Measurements from ENCODE around the gene AIG1. TPM values are rescaled to one million over a fixed set of nuclear protein-coding genes. Genes with fewer than 3 reads are reported as not detected.

AIG1 gene
- total and polyA plus RNA-seq, 2 experiments from 2014 or later, result 92.8 to 102 TPM

DNA sequence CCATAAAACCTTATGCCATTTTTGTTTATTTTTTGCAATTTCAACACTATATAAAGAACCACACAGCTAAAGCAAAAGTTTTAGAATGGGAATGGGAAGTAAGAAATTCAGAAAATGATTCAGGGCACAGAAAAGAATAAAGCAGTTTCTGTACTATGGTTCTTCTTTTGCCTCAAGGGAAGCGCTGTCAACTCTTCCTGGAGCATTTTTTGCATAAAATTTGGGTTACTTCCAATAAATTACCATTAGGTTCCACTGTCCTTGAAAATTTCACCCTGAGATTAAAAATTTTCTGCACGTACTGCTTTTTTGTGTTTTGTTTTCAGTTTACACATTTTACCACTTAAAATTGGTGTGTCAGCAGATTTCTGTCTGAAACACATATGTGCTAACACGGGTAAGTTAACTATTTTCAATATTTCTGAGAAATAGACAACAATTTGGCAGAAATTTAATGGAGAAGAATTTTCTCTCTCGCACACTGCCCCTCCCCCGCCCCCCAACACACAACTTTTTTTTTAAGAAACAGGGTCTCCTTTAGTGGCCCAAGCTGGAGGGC lies 310.2 kb downstream of the AIG1 start:
- DNase-seq (ENCODE audit: low spot score), result no peak
- TF ChIP-seq, protein P1, sequence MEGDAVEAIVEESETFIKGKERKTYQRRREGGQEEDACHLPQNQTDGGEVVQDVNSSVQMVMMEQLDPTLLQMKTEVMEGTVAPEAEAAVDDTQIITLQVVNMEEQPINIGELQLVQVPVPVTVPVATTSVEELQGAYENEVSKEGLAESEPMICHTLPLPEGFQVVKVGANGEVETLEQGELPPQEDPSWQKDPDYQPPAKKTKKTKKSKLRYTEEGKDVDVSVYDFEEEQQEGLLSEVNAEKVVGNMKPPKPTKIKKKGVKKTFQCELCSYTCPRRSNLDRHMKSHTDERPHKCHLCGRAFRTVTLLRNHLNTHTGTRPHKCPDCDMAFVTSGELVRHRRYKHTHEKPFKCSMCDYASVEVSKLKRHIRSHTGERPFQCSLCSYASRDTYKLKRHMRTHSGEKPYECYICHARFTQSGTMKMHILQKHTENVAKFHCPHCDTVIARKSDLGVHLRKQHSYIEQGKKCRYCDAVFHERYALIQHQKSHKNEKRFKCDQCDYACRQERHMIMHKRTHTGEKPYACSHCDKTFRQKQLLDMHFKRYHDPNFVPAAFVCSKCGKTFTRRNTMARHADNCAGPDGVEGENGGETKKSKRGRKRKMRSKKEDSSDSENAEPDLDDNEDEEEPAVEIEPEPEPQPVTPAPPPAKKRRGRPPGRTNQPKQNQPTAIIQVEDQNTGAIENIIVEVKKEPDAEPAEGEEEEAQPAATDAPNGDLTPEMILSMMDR (IDR thresholded peaks at IDR 0.05; ENCODE audit: poor library complexity), result no peak
- no peak for TF ChIP-seq EZH2 (IDR thresholded peaks at IDR 0.05; ENCODE audit: borderline replicate concordance)
- TF ChIP-seq EZH2phosphoT487 (IDR thresholded peaks at IDR 0.05; ENCODE audit: low read depth, severe bottlenecking, unreplicated experiment), result no peak
- Histone ChIP-seq H3K36me3 (replicated peaks; ENCODE audit: insufficient read depth, low read depth) (no peaks in the 10 kb centered on the region), H4K20me1 (ENCODE audit: insufficient read depth, poor library complexity, severe bottlenecking) (no peaks in the 10 kb centered on the region), H3K4me1 (ENCODE audit: insufficient read depth) (no peaks in the 10 kb centered on the region), H3K9me3 (ENCODE audit: low read depth) (no peaks in the 10 kb centered on the region), H3K27me3 (no peaks in the 10 kb centered on the region), H3K27ac (no peak overlapping the region), H3K79me2 (no peaks in the 10 kb centered on the region), H3K4me3 (no peak overlapping the region), H3K9me2 (replicated peaks; ENCODE audit: insufficient read depth) (no peaks in the 10 kb centered on the region), H2AFZ (no peak overlapping the region), H3K4me2 (no peak overlapping the region)
- WGBS (ENCODE audit: low lambda C conversion rate, missing lambda C conversion rate), result 82% methylated on average over 5 of the region's 5 CpGs

DNA sequence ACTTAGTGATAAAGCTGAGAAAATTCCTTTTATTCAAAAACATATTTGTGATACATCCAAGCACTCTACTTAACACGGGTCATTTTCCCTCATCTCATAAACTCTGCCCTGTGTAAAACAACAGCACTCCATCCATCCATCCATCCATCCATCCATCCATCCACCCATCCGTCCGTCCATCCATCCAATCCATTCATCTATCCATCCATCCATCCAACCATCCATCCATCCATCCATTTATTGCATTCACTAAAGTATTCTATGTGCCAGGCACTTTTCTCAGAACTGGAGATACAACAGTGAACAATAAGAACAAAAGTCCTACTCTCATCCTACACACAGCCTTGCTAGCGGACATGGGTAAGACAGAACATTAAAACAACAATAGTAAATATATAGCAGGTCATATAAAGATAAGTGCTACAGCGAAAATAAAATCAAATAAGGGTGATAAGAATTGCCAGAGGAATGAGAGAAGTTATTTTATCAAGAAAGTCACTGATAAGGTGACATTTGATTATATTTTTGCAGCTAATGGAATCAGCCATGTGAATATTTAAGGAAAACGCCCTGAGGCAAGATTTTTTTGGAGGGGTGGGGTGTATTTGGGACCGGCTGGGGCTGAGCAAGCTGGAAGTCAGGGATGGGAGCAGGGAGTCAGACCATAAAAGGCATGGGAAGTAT lies 311.7 kb downstream of the AIG1 start:
- H2AFZ ChIP-seq, result no peak overlapping the region
- H3K9me3 ChIP-seq (ENCODE audit: low read depth), result no peaks in the 10 kb centered on the region
- TF ChIP-seq EZH2 (IDR thresholded peaks at IDR 0.05; ENCODE audit: borderline replicate concordance) (no peak), EZH2phosphoT487 (IDR thresholded peaks at IDR 0.05; ENCODE audit: low read depth, severe bottlenecking, unreplicated experiment) (no peak)
- TF ChIP-seq, protein P1 (IDR thresholded peaks at IDR 0.05; ENCODE audit: poor library complexity), result no peak
- no peaks in the 10 kb centered on the region for H3K9me2 ChIP-seq (replicated peaks; ENCODE audit: insufficient read depth)
- H3K36me3 ChIP-seq (replicated peaks; ENCODE audit: insufficient read depth, low read depth), result no peaks in the 10 kb centered on the region
- no peaks in the 10 kb centered on the region for H3K4me1 ChIP-seq (ENCODE audit: insufficient read depth)
- no peaks in the 10 kb centered on the region for H3K79me2 ChIP-seq
- H4K20me1 ChIP-seq (ENCODE audit: insufficient read depth, poor library complexity, severe bottlenecking), result no peaks in the 10 kb centered on the region
- no peak overlapping the region for H3K4me2 ChIP-seq
- DNase-seq (ENCODE audit: low spot score), result no peak
- H3K27ac ChIP-seq, result no peak overlapping the region
- no peak overlapping the region for H3K4me3 ChIP-seq
- H3K27me3 ChIP-seq, result no peaks in the 10 kb centered on the region
- WGBS (ENCODE audit: low lambda C conversion rate, missing lambda C conversion rate), result 78% methylated on average over 7 of the region's 7 CpGs

DNA sequence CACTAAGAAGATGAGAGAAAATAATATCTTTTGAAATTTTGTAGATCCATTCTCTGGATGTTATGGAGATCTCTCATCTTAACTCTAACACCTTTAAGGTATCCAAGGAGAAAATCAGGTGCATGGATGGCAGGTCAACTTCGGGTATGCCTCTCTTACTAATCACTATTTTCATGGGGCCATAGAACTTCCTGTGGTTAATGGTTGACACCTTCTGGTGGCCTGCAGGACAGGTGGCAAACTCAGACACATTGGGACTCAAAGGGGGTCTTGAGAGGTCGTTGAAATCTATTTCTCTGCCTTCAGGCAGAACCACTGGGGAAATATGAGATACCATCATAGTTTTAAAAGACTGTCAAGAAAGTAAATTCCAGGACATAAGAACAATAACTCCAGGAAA lies 313.3 kb downstream of the AIG1 start:
- no peaks in the 10 kb centered on the region for H3K79me2 ChIP-seq
- H3K27me3 ChIP-seq, result no peaks in the 10 kb centered on the region
- no peak overlapping the region for H2AFZ ChIP-seq
- no peaks in the 10 kb centered on the region for H3K9me3 ChIP-seq (ENCODE audit: low read depth)
- H4K20me1 ChIP-seq (ENCODE audit: insufficient read depth, poor library complexity, severe bottlenecking), result no peaks in the 10 kb centered on the region
- H3K27ac ChIP-seq, result no peak overlapping the region
- H3K9me2 ChIP-seq (replicated peaks; ENCODE audit: insufficient read depth), result no peaks in the 10 kb centered on the region
- 66% methylated on average over 2 of the region's 2 CpGs for WGBS (ENCODE audit: low lambda C conversion rate, missing lambda C conversion rate)
- no peaks in the 10 kb centered on the region for H3K4me1 ChIP-seq (ENCODE audit: insufficient read depth)
- TF ChIP-seq, protein P1 (IDR thresholded peaks at IDR 0.05; ENCODE audit: poor library complexity), result no peak
- TF ChIP-seq EZH2phosphoT487 (IDR thresholded peaks at IDR 0.05; ENCODE audit: low read depth, severe bottlenecking, unreplicated experiment) (no peak), EZH2 (IDR thresholded peaks at IDR 0.05; ENCODE audit: borderline replicate concordance) (no peak)
- H3K4me2 ChIP-seq, result no peak overlapping the region
- H3K4me3 ChIP-seq, result no peak overlapping the region
- DNase-seq (ENCODE audit: low spot score), result no peak
- no peaks in the 10 kb centered on the region for H3K36me3 ChIP-seq (replicated peaks; ENCODE audit: insufficient read depth, low read depth)

Measured in hepatocyte (in vitro differentiated cells).